C4-2B (cell line): Measurements from ENCODE around the gene INTS6L.

ENCODE experiments used
- H3K27ac ChIP-seq: fragments of 450-650 bp; 2 replicates; pipeline ENCODE4 v1.5.1; 2017
- CTCF ChIP-seq: fragments of 450-650 bp; conservative IDR thresholded peaks from 2 replicates; pipeline ENCODE4 v1.5.1; 2017; ENCODE audit warnings: mild to moderate bottlenecking
- ZFX ChIP-seq: fragments of 450-650 bp; IDR thresholded peaks from 2 replicates; pipeline ENCODE4 v1.6.1; 2017

Gene INTS6L

DNA sequence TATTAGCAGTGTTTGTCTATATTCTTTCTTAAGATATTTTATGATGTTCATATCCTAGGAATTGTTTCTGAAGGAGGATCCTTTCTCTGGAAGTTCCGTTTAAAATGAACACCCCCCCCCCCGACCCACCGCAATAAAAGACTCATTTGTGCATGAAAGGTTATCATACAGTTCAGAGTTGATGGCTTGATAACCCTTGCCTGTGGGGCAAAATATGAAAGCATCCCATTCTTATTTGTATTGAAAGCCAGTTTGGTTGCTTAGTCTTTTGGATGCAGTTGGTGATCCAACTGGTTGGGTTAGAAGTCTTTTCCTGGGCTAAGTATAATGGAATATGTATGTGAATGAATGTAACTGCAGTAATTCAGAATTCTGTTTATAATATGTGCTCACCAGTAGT lies 8.3 kb downstream of the INTS6L start:
- TF ChIP-seq CTCF, result no peak
- TF ChIP-seq ZFX, result no peak
- no peak overlapping the region for H3K27ac ChIP-seq

- H3K27ac ChIP-seq, result no peak overlapping the region
- TF ChIP-seq ZFX (no peak), CTCF (no peak)
Observed at GRCh38 chrX:135530097-135530496, 9.6 kb downstream of the INTS6L start.

GRCh38 chrX:135531813-135532212 lies 11.4 kb downstream of the INTS6L start:
- no peak overlapping the region for H3K27ac ChIP-seq
- TF ChIP-seq CTCF (no peak), ZFX (no peak)

DNA sequence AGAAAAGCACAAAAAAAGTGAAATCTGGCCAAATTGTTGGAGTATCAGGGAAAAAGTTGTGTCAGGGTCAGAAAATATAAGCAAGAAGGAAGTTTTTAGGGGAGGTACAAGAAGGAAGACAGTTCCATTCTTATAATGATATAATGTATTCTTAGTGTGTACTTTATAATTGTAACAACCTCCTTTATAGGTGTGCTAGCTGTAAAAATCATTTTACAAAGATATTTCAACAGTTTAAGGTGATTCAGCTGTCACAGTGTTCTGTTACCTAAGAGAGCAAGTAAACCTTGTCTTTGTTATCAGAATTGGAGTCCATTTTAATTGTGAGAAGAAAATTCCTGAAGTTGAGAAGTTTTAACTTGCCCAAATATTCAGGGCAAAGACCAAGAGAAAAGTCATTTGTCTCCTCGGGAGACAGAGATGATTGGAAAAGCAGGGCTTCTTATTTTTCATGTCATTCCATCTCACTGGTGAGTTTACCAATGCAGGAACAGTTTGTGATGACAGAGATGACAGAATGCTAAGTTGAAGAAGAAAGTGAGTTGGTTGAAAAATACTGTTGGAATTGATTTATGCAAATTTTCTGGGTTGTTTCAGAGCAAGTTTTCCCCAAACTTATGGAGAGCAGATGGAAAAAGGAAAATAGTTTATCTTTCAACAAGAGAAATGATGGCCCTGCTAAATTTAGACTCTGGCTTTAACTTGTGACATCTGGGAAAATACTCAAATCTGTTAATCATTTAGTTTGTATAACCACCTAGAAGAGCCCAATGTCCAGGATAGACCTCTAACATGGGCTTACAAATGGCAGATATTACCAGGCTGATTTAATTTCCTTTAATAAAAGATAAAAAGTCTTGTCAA lies 14.8 kb downstream of the INTS6L start:
- H3K27ac ChIP-seq, result no peak overlapping the region
- TF ChIP-seq ZFX (no peak), CTCF (no peak)

DNA sequence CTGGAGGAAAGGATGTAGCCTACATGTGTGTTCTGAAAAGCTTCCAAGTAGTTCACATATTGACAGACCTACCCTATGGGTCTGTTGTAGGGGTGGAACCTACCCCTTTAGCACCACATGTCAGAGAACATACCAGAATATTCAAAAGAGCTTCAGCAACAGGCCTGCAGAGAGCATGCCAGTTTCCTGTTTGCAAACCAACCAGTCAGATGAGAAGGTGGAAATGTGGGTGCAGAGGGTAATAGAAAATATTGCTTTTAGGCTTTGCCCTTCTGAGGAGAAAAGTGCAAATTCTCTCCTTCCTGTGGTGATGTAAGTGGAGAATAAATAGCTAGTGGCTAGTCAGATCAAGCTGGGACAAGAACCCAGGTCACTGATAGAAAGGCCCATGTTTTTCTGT lies 16.4 kb downstream of the INTS6L start:
- no peak overlapping the region for H3K27ac ChIP-seq
- no peak for TF ChIP-seq CTCF
- no peak for TF ChIP-seq ZFX

- TF ChIP-seq CTCF, result no peak
- no peak for TF ChIP-seq ZFX
- H3K27ac ChIP-seq, result no peak overlapping the region
Observed at GRCh38 chrX:135541351-135541750, 20.9 kb downstream of the INTS6L start.

GRCh38 chrX:135543172-135543571 lies 22.7 kb downstream of the INTS6L start:
- TF ChIP-seq ZFX, result no peak
- no peak for TF ChIP-seq CTCF
- H3K27ac ChIP-seq, result no peak overlapping the region
